Stomach (tissue), 4 donors: ENCODE results near the gene SLC35F3.

Experiments
- POLR2A ChIP-seq, 4 donors: fragments of 450-650 bp; IDR thresholded peaks; one replicate each; pipeline ENCODE4 v1.6.1; 2016; ENCODE audit warnings: antibody characterized with exemption in 4 of 4, control low read depth in 2 of 4, mild to moderate bottlenecking in 1 of 4, moderate library complexity in 1 of 4
- TF ChIP-seq, protein P1 (sequence below), 7 experiments: fragments of 450-650 bp in 4 of 7; fragments of 200-600 bp in 3 of 7; sonication (generic) in 3 of 7; IDR thresholded peaks; one replicate each; pipeline ENCODE4 v1.5.1; 2016 to 2019; ENCODE audit warnings: antibody characterized with exemption in 7 of 7, control low read depth in 2 of 7, mild to moderate bottlenecking in 1 of 7

DNA sequence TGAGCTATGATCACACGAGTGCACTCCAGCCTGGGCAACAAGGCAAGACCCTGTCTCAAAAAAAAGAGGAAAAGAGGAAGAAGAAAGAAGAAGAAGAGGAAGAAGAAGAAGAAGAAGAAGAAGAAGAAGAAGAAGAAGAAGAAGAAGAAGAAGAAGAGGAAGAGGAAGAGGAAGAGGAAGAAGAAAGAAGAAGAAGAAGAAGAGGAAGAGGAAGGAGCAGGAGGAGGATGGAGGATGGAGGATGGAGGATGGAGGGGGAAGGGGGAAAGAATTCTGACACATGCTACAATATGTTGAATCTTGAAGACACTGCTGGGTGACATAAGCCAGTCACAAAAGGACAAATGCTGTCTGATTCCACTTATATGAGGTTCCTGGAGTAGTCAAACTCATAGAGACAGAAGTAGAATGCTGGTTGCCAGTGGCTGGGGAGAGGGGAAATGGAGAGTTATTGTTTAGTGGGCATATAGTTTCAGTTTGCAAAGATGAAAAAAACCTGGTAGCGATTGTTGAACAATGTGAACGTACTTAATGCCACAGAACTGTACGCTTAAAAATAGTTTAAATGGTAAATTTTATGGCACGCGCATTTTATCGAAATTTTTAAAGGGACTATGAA is 421.5 kb downstream of the SLC35F3 start:
- TF ChIP-seq, protein P1, sequence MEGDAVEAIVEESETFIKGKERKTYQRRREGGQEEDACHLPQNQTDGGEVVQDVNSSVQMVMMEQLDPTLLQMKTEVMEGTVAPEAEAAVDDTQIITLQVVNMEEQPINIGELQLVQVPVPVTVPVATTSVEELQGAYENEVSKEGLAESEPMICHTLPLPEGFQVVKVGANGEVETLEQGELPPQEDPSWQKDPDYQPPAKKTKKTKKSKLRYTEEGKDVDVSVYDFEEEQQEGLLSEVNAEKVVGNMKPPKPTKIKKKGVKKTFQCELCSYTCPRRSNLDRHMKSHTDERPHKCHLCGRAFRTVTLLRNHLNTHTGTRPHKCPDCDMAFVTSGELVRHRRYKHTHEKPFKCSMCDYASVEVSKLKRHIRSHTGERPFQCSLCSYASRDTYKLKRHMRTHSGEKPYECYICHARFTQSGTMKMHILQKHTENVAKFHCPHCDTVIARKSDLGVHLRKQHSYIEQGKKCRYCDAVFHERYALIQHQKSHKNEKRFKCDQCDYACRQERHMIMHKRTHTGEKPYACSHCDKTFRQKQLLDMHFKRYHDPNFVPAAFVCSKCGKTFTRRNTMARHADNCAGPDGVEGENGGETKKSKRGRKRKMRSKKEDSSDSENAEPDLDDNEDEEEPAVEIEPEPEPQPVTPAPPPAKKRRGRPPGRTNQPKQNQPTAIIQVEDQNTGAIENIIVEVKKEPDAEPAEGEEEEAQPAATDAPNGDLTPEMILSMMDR (IDR thresholded peaks at IDR 0.05) = no peak
- no peak for TF ChIP-seq POLR2A (IDR thresholded peaks at IDR 0.05)
